Mesenchymal stem cell (in vitro differentiated cells and primary cell): ENCODE data around the gene TMEM233.

Source experiments
- DNase-seq: peaks from one replicate; pipeline ENCODE4 v3.0.0-alpha.2; 2013
- H2AFZ ChIP-seq: one replicate; pipeline ENCODE4 v1.6.1; 2013; ENCODE audit warnings: low read depth, mild to moderate bottlenecking, control low read depth, inconsistent platforms, low read length, moderate library complexity
- H2AK5ac ChIP-seq: 2 replicates; pipeline ENCODE4 v1.6.1; 2013; ENCODE audit warnings: low read length, moderate library complexity, mild to moderate bottlenecking, inconsistent platforms; ENCODE audit not compliant: severe bottlenecking
- H2BK120ac ChIP-seq: one replicate; pipeline ENCODE4 v1.6.1; 2013; ENCODE audit warnings: low read depth, mild to moderate bottlenecking, inconsistent platforms, low read length, moderate library complexity
- H2BK12ac ChIP-seq, 2 experiments: one replicate each; pipeline ENCODE4 v1.6.1; 2013; ENCODE audit warnings: inconsistent platforms in 2 of 2, low read length in 2 of 2, mild to moderate bottlenecking in 2 of 2, moderate library complexity in 2 of 2, control low read depth in 1 of 2
- H2BK15ac ChIP-seq: one replicate; pipeline ENCODE4 v1.6.1; 2013; ENCODE audit warnings: mild to moderate bottlenecking, low read depth, inconsistent platforms; ENCODE audit not compliant: poor library complexity, severe bottlenecking
- H2BK5ac ChIP-seq: 2 replicates; pipeline ENCODE4 v1.6.1; 2013; ENCODE audit warnings: low read depth, mild to moderate bottlenecking, low read length, control low read depth, inconsistent platforms; ENCODE audit not compliant: poor library complexity, severe bottlenecking
- H3K14ac ChIP-seq, 2 experiments: one replicate each; pipeline ENCODE4 v1.6.1; 2013; ENCODE audit warnings: inconsistent platforms in 2 of 2, low read length in 2 of 2, control low read depth in 1 of 2, mild to moderate bottlenecking in 1 of 2, moderate library complexity in 1 of 2
- H3K18ac ChIP-seq, 2 experiments: one replicate each; pipeline ENCODE4 v1.6.1; 2013; ENCODE audit warnings: inconsistent platforms in 2 of 2, low read length in 2 of 2, control low read depth in 1 of 2, low read depth in 1 of 2, mild to moderate bottlenecking in 1 of 2
- H3K23ac ChIP-seq, 2 experiments: one replicate each; pipeline ENCODE4 v1.6.1; 2013; ENCODE audit warnings: inconsistent platforms in 2 of 2, low read length in 2 of 2, mild to moderate bottlenecking in 2 of 2, moderate library complexity in 2 of 2, control low read depth in 1 of 2
- H3K27ac ChIP-seq: 2 replicates; pipeline ENCODE4 v1.5.1; 2013; ENCODE audit warnings: mild to moderate bottlenecking, moderate library complexity, low read length, control low read depth, inconsistent platforms; ENCODE audit not compliant: poor library complexity, severe bottlenecking
- H3K27me3 ChIP-seq, 2 experiments: 2 replicates each; pipeline versions ENCODE4 v1.6.1 to v1.7.0; 2013; ENCODE audit warnings: low read length in 2 of 2, mild to moderate bottlenecking in 2 of 2, moderate library complexity in 2 of 2, control low read depth in 1 of 2, inconsistent platforms in 1 of 2; ENCODE audit not compliant: control insufficient read depth in 1 of 2, insufficient read depth in 1 of 2
- H3K36me3 ChIP-seq, 2 experiments: 2 replicates each; pipeline versions ENCODE4 v1.6.1 to v1.7.0; 2013; ENCODE audit warnings: low read length in 2 of 2, control low read depth in 1 of 2, inconsistent platforms in 1 of 2, low read depth in 1 of 2, mild to moderate bottlenecking in 1 of 2; ENCODE audit not compliant: insufficient read depth in 2 of 2, control insufficient read depth in 1 of 2
- H3K4ac ChIP-seq, 2 experiments: one replicate each; pipeline ENCODE4 v1.6.1; 2013; ENCODE audit warnings: inconsistent platforms in 2 of 2, low read length in 2 of 2, mild to moderate bottlenecking in 2 of 2, moderate library complexity in 2 of 2, control low read depth in 1 of 2, low read depth in 1 of 2
- H3K4me1 ChIP-seq: 2 replicates; pipeline ENCODE4 v1.6.1; 2013; ENCODE audit warnings: low read depth, low read length, control low read depth; ENCODE audit not compliant: control insufficient read depth, insufficient read depth
- H3K4me2 ChIP-seq: 2 replicates; pipeline ENCODE4 v1.6.1; 2013; ENCODE audit warnings: low read length, mild to moderate bottlenecking, inconsistent platforms; ENCODE audit not compliant: poor library complexity, severe bottlenecking
- H3K4me3 ChIP-seq, 2 experiments: 2 replicates each; pipeline versions ENCODE4 v1.5.1 to v1.7.0; 2013; ENCODE audit warnings: low read length in 2 of 2, mild to moderate bottlenecking in 2 of 2, control low read depth in 1 of 2, low read depth in 1 of 2; ENCODE audit not compliant: insufficient read depth in 1 of 2
- H3K79me1 ChIP-seq: replicated peaks from 2 replicates; pipeline ENCODE4 v1.6.1; 2013; ENCODE audit warnings: mild to moderate bottlenecking, control low read depth, low read length, inconsistent platforms; ENCODE audit not compliant: poor library complexity, severe bottlenecking
- H3K9ac ChIP-seq: 2 replicates; pipeline ENCODE4 v1.7.0; 2013; ENCODE audit warnings: mild to moderate bottlenecking, low read length, moderate library complexity
- H3K9me3 ChIP-seq: 2 replicates; pipeline ENCODE4 v1.7.0; 2013; ENCODE audit warnings: mild to moderate bottlenecking, low read length; ENCODE audit not compliant: control insufficient read depth
- H4K8ac ChIP-seq: one replicate; pipeline ENCODE4 v1.6.1; 2013; ENCODE audit warnings: inconsistent platforms, mild to moderate bottlenecking, low read length, moderate library complexity
- H4K91ac ChIP-seq: one replicate; pipeline ENCODE4 v1.6.1; 2013; ENCODE audit warnings: mild to moderate bottlenecking, low read length, inconsistent platforms
- WGBS: methylation state at CpG from one replicate; pipeline ENCODE4 v1.1.7; 2013; ENCODE audit warnings: mixed read lengths; 5-methylcytosine and 5-hydroxymethylcytosine counted together

Gene TMEM233

GRCh38 chr12:119687879-119688278 lies 94.3 kb downstream of the TMEM233 start:
- no peak for DNase-seq
- H3K14ac ChIP-seq, result no peak overlapping the region
- H3K9ac ChIP-seq, result no peak overlapping the region
- H3K4ac ChIP-seq, result no peak overlapping the region
- WGBS, result 99% methylated on average over 9 of the region's 9 CpGs
- H3K9me3 ChIP-seq, result no peaks in the 10 kb centered on the region
- H3K27me3 ChIP-seq, result no peaks in the 10 kb centered on the region
- no peak overlapping the region for H3K23ac ChIP-seq
- H4K8ac ChIP-seq, result no peak overlapping the region
- H3K79me1 ChIP-seq, result peaks cover under 1% of the 10 kb centered on the region
- no peak overlapping the region for H2BK5ac ChIP-seq
- no peak overlapping the region for H3K4me3 ChIP-seq
- no peak overlapping the region for H2AK5ac ChIP-seq
- H2BK15ac ChIP-seq, result no peak overlapping the region
- H3K18ac ChIP-seq, result no peak overlapping the region
- peaks cover 10% of the 10 kb centered on the region for H3K4me1 ChIP-seq
- H2BK12ac ChIP-seq, result peak overlapping the region in 1 of 2 experiments; percentile 15
- no peak overlapping the region for H3K4me2 ChIP-seq
- H2AFZ ChIP-seq, result no peak overlapping the region
- H3K27ac ChIP-seq, result no peak overlapping the region
- peaks cover 13 to 17% of the 10 kb centered on the region in 2 experiments for H3K36me3 ChIP-seq
- H4K91ac ChIP-seq, result peak overlapping the region; percentile 16
- no peak overlapping the region for H2BK120ac ChIP-seq

- Histone ChIP-seq H3K4me3 (no peak overlapping the region), H2BK5ac (no peak overlapping the region), H3K27me3 (no peaks in the 10 kb centered on the region), H3K4me1 (peaks cover 3% of the 10 kb centered on the region), H2BK15ac (no peak overlapping the region), H2BK12ac (no peak overlapping the region), H2AK5ac (no peak overlapping the region), H2BK120ac (no peak overlapping the region), H3K27ac (no peak overlapping the region), H3K79me1 (peaks cover 5% of the 10 kb centered on the region), H4K91ac (no peak overlapping the region), H3K4ac (peak overlapping the region in 1 of 2 experiments; percentile 52), H3K23ac (no peak overlapping the region), H3K4me2 (no peak overlapping the region), H2AFZ (no peak overlapping the region), H3K36me3 (peaks cover 13 to 17% of the 10 kb centered on the region in 2 experiments), H4K8ac (no peak overlapping the region), H3K18ac (no peak overlapping the region), H3K14ac (no peak overlapping the region), H3K9me3 (no peaks in the 10 kb centered on the region), H3K9ac (no peak overlapping the region)
- no peak for DNase-seq
- 99% methylated on average over 38 of the region's 38 CpGs for WGBS
Observed at GRCh38 chr12:119689935-119690500, 96.4 kb downstream of the TMEM233 start.

GRCh38 chr12:119691202-119691810 lies 97.7 kb downstream of the TMEM233 start:
- no peak overlapping the region for H2BK5ac ChIP-seq
- peak overlapping the region in 1 of 2 experiments; percentile 6 for H2BK12ac ChIP-seq
- no peak overlapping the region for H3K9ac ChIP-seq
- H4K8ac ChIP-seq, result peak overlapping the region; percentile 42
- WGBS, result 92% methylated on average over 6 of the region's 6 CpGs
- no peak overlapping the region for H3K4ac ChIP-seq
- H3K27me3 ChIP-seq, result no peaks in the 10 kb centered on the region
- no peak overlapping the region for H3K4me3 ChIP-seq
- no peak overlapping the region for H2BK120ac ChIP-seq
- no peak overlapping the region for H3K27ac ChIP-seq
- no peak for DNase-seq
- no peak overlapping the region for H2AK5ac ChIP-seq
- no peak overlapping the region for H3K14ac ChIP-seq
- peaks cover 1% of the 10 kb centered on the region for H3K4me1 ChIP-seq
- no peak overlapping the region for H3K23ac ChIP-seq
- H3K18ac ChIP-seq, result no peak overlapping the region
- no peaks in the 10 kb centered on the region for H3K9me3 ChIP-seq
- H3K79me1 ChIP-seq, result peaks cover 5% of the 10 kb centered on the region
- no peak overlapping the region for H3K4me2 ChIP-seq
- no peak overlapping the region for H2BK15ac ChIP-seq
- peaks cover 13 to 16% of the 10 kb centered on the region in 2 experiments for H3K36me3 ChIP-seq
- H2AFZ ChIP-seq, result no peak overlapping the region
- peak overlapping the region; percentile 60 for H4K91ac ChIP-seq

GRCh38 chr12:119692410-119692809 lies 98.8 kb downstream of the TMEM233 start:
- H3K4ac ChIP-seq, result no peak overlapping the region
- H3K79me1 ChIP-seq, result peaks cover 6% of the 10 kb centered on the region
- 90% methylated on average over 4 of the region's 5 CpGs for WGBS
- no peak overlapping the region for H3K4me2 ChIP-seq
- no peaks in the 10 kb centered on the region for H3K9me3 ChIP-seq
- H2BK12ac ChIP-seq, result no peak overlapping the region
- H3K18ac ChIP-seq, result no peak overlapping the region
- H3K27me3 ChIP-seq, result no peaks in the 10 kb centered on the region
- no peak overlapping the region for H3K23ac ChIP-seq
- no peak overlapping the region for H3K27ac ChIP-seq
- H3K4me1 ChIP-seq, result no peaks in the 10 kb centered on the region
- H2BK120ac ChIP-seq, result no peak overlapping the region
- H3K4me3 ChIP-seq, result peak overlapping the region in 1 of 2 experiments; percentile 25
- no peak for DNase-seq
- no peak overlapping the region for H3K14ac ChIP-seq
- peaks cover 13 to 19% of the 10 kb centered on the region in 2 experiments for H3K36me3 ChIP-seq
- H4K8ac ChIP-seq, result no peak overlapping the region
- H2BK15ac ChIP-seq, result no peak overlapping the region
- H2BK5ac ChIP-seq, result no peak overlapping the region
- H2AFZ ChIP-seq, result no peak overlapping the region
- H2AK5ac ChIP-seq, result no peak overlapping the region
- no peak overlapping the region for H4K91ac ChIP-seq
- peak overlapping the region; percentile 7 for H3K9ac ChIP-seq
